ENCODE results near the gene CTBP2.

Gene CTBP2

GRCh38 chr10:125204400-125204799 is 44.0 kb upstream of the CTBP2 start:
- Histone ChIP-seq H3K27ac (no peak overlapping the region), H3K36me3 (no peaks in the 10 kb centered on the region), H3K4me3 (no peak overlapping the region), H3K27me3 (no peaks in the 10 kb centered on the region), H3K9me3 (no peaks in the 10 kb centered on the region), H3K4me1 (peaks cover 0 to 4% (median 0%) of the 10 kb centered on the region in 4 donors)
- DNase-seq: no peak
- intact Hi-C loops (cut with DNase I; ENCODE audit: low total_unique reads): no loop called here
- TF ChIP-seq CTCF (IDR thresholded peaks at IDR 0.05): no peak

DNA sequence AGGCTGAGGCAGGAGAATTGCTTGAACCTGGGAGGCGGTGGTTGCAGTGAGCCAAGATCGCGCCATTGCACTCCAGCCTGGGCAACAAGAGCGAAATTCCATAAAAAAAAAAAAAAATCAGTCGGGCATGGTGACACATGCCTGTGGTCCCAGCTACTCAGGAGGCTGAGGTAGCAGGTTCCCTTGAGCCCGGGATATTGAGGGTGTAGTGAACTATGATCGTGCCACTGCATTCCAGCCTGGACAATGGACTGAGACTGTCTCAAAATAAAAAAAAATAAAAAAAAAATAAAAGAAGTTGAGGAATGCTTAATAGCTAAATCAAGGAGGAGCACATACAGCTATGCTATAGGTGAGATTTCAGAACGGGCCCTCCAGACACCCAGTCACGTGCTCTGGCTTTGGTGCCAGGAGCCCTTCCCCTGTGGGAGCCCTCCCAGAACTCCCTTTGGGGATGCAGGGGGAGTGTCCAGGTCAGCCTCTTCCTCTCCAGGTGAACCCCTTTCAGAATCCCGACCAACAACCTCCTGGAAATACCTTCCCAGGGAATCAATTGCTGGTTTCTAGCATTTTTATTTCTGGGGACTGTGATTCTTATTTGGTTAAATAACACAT is 42.9 kb upstream of the CTBP2 start:
- no peaks in the 10 kb centered on the region for H3K9me3 ChIP-seq
- intact Hi-C loops (cut with DNase I; ENCODE audit: low total_unique reads): no loop called here
- no peaks in the 10 kb centered on the region for H3K27me3 ChIP-seq
- no peak for DNase-seq
- H3K36me3 ChIP-seq: no peaks in the 10 kb centered on the region
- TF ChIP-seq CTCF (IDR thresholded peaks at IDR 0.05): no peak
- no peak overlapping the region for H3K4me3 ChIP-seq
- H3K27ac ChIP-seq: no peak overlapping the region
- no peaks in the 10 kb centered on the region for H3K4me1 ChIP-seq

GRCh38 chr10:125201791-125202622 is 41.6 kb upstream of the CTBP2 start:
- no peak for TF ChIP-seq CTCF (IDR thresholded peaks at IDR 0.05)
- no peak for DNase-seq
- H3K9me3 ChIP-seq: no peaks in the 10 kb centered on the region
- no peak overlapping the region for H3K4me3 ChIP-seq
- intact Hi-C loops (cut with DNase I; ENCODE audit: low total_unique reads): no loop called here
- H3K27me3 ChIP-seq: no peaks in the 10 kb centered on the region
- no peak overlapping the region for H3K27ac ChIP-seq
- H3K36me3 ChIP-seq: no peaks in the 10 kb centered on the region
- H3K4me1 ChIP-seq: no peaks in the 10 kb centered on the region

GRCh38 chr10:125201108-125201524 is 40.8 kb upstream of the CTBP2 start:
- H3K27ac ChIP-seq: no peak overlapping the region
- no peaks in the 10 kb centered on the region for H3K27me3 ChIP-seq
- no peaks in the 10 kb centered on the region for H3K36me3 ChIP-seq
- H3K4me1 ChIP-seq: no peaks in the 10 kb centered on the region
- H3K9me3 ChIP-seq: no peaks in the 10 kb centered on the region
- no peak for DNase-seq
- intact Hi-C loops (cut with DNase I; ENCODE audit: low total_unique reads): no loop called here
- H3K4me3 ChIP-seq: no peak overlapping the region
- TF ChIP-seq CTCF (IDR thresholded peaks at IDR 0.05): no peak

DNA sequence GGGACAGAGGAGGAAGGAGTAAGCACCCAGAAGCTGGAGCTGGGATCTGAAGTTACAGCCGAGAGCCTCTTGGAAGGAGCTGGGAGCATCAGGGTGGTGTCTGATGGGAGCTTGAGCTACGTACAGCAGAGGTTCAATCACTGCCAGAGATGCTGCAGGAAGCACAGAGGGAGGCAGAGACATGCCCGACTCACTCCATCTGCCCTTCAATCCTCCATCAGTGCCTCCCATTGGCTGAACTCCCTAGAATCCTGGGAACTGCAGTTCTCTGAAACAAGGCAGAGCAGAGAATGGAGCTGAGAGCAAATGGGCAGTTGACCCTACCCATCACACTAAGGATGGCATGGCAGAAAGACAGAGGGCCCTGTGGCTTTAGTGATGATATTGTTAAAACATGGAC is 40.0 kb upstream of the CTBP2 start:
- Histone ChIP-seq H3K4me3 (no peak overlapping the region), H3K4me1 (no peaks in the 10 kb centered on the region), H3K27me3 (no peaks in the 10 kb centered on the region), H3K9me3 (no peaks in the 10 kb centered on the region), H3K36me3 (no peaks in the 10 kb centered on the region), H3K27ac (no peak overlapping the region)
- DNase-seq: no peak
- no peak for TF ChIP-seq CTCF (IDR thresholded peaks at IDR 0.05)
- intact Hi-C loops (cut with DNase I; ENCODE audit: low total_unique reads): no loop called here

All from tibial artery (tissue), 4 donors.